PFSK-1 (cell line): ENCODE data around the gene RPS6KA5.

ENCODE experiments used
- FOXP2 ChIP-seq: optimal IDR thresholded peaks from 2 replicates; pipeline ENCODE3; 2011; ENCODE audit warnings: borderline replicate concordance, control low read depth, inconsistent platforms; ENCODE audit not compliant: insufficient read depth; ENCODE audit errors: extremely low read length, extremely low read depth
- POLR2AphosphoS5 ChIP-seq: IDR thresholded peaks from 2 replicates; pipeline ENCODE4 v1.6.1; 2012; ENCODE audit warnings: low read depth, mild to moderate bottlenecking, control low read depth, low read length, moderate library complexity
- SIN3A ChIP-seq: IDR thresholded peaks from 2 replicates; pipeline ENCODE4 v1.6.1; 2012; ENCODE audit warnings: mild to moderate bottlenecking, low read length, moderate library complexity, borderline replicate concordance; ENCODE audit not compliant: insufficient read depth
- TAF1 ChIP-seq: IDR thresholded peaks from 2 replicates; pipeline ENCODE4 v1.6.1; 2012; ENCODE audit warnings: low read length, control low read depth, borderline replicate concordance; ENCODE audit not compliant: insufficient read depth
- TF ChIP-seq, protein P1 (sequence below), 2 experiments: IDR thresholded peaks; 2 replicates each; pipeline versions ENCODE4 v1.6.1 to v1.8.0; 2011 to 2012; ENCODE audit warnings: low read depth in 2 of 2, low read length in 2 of 2, control low read depth in 1 of 2, inconsistent platforms in 1 of 2, mild to moderate bottlenecking in 1 of 2, moderate library complexity in 1 of 2; ENCODE audit not compliant: insufficient read depth in 1 of 2

The RPS6KA5 gene

DNA sequence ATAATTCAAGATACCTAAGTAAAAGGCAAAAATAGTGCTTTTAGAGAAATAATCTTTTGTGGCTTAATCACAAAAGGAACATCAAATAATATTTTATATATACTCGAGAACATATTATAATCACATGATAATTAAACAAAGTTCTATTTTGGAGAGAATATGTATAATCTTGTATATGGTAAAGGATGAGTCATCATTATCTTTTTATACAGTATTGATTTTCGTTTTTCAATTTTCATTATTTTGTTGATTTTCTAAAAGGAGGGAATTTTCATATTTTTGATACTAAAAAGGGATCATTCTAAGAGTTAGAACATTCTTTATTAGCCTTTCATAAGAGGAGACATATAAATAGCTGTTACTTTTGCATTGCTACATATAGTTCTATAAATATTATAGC, 166.9 kb downstream of the RPS6KA5 start:
- TF ChIP-seq FOXP2, result no peak
- TF ChIP-seq, protein P1, sequence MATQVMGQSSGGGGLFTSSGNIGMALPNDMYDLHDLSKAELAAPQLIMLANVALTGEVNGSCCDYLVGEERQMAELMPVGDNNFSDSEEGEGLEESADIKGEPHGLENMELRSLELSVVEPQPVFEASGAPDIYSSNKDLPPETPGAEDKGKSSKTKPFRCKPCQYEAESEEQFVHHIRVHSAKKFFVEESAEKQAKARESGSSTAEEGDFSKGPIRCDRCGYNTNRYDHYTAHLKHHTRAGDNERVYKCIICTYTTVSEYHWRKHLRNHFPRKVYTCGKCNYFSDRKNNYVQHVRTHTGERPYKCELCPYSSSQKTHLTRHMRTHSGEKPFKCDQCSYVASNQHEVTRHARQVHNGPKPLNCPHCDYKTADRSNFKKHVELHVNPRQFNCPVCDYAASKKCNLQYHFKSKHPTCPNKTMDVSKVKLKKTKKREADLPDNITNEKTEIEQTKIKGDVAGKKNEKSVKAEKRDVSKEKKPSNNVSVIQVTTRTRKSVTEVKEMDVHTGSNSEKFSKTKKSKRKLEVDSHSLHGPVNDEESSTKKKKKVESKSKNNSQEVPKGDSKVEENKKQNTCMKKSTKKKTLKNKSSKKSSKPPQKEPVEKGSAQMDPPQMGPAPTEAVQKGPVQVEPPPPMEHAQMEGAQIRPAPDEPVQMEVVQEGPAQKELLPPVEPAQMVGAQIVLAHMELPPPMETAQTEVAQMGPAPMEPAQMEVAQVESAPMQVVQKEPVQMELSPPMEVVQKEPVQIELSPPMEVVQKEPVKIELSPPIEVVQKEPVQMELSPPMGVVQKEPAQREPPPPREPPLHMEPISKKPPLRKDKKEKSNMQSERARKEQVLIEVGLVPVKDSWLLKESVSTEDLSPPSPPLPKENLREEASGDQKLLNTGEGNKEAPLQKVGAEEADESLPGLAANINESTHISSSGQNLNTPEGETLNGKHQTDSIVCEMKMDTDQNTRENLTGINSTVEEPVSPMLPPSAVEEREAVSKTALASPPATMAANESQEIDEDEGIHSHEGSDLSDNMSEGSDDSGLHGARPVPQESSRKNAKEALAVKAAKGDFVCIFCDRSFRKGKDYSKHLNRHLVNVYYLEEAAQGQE (IDR thresholded peaks at IDR 0.05; ENCODE audit: insufficient read depth in 1 of 2, low read depth in 2 of 2, low read length in 2 of 2), result no peak
- TF ChIP-seq SIN3A, result no peak
- no peak for TF ChIP-seq POLR2AphosphoS5
- TF ChIP-seq TAF1, result no peak

DNA sequence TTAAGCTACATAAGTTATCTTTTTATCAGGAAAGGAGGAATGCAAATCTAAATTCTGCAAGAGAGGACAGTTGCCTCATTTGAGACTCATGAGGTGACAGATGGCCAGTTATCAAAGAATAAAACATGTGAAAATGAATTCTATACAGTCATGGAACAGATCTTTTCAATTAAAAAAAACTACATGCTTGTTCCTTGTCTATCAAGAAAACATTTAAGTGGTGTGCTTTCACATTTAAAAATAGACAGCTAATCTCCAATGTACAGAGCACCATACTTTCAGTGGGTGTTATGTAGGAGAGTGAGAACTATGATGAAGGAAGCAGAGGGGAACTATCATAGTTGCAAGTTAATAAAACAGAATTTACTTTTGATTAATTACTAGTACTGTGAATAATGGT, 167.5 kb downstream of the RPS6KA5 start:
- TF ChIP-seq, protein P1 (IDR thresholded peaks at IDR 0.05; ENCODE audit: insufficient read depth in 1 of 2, low read depth in 2 of 2, low read length in 2 of 2), result no peak
- no peak for TF ChIP-seq TAF1
- no peak for TF ChIP-seq FOXP2
- TF ChIP-seq SIN3A, result no peak
- TF ChIP-seq POLR2AphosphoS5, result no peak

DNA sequence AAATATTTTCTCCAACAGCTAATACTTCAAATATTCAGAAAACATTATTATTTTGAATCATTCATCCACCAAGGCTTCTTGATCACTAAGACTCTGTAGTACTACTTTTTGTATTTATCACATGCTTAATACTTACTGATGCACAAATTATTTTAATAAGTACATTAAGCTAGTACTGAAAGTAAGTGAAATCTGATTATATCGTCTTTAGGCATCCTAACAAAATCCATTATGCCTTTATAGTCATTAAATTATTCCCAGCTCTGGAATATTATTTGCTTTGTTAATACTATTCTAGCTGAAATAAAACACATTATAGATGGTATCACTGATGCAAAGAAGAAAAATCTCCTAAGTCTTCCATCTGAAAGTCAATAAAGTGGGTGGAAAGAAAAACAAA, 169.1 kb downstream of the RPS6KA5 start:
- TF ChIP-seq FOXP2 (no peak), SIN3A (no peak), POLR2AphosphoS5 (no peak), TAF1 (no peak)
- TF ChIP-seq, protein P1 (IDR thresholded peaks at IDR 0.05; ENCODE audit: insufficient read depth in 1 of 2, low read depth in 2 of 2, low read length in 2 of 2), result no peak

DNA sequence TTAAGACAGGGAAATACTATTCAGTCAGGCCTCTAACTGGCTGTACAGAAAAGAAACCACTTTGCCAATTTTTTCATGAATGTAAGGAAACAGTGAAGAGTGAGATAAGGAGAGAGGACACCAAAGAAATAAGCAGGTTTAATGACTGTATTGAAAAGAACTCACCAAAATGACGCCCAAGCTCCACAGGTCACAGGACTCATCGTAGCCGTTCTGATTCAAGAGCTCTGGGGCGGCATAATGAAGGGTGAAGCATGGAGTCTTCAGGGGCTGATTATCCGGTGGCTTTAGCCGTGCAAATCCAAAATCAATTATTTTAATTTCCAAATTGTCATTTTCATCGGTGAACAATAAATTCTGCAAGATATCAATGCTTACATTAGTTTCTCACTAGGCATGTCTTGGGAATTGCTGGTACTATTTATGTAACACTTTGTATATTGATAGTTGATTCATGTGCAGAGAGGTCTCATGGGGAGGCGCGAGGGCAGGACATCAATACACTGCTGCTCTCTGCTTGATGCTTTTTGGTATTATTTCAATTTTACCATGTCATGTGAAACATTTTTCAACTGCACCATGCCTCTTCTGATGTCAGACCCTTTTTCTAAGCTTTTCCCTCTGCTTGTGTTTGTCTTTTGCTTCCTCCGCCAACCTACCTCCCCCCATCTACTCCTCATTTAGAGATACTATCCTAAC, 170.0 kb downstream of the RPS6KA5 start:
- no peak for TF ChIP-seq SIN3A
- TF ChIP-seq TAF1, result no peak
- no peak for TF ChIP-seq FOXP2
- TF ChIP-seq, protein P1 (IDR thresholded peaks at IDR 0.05; ENCODE audit: insufficient read depth in 1 of 2, low read depth in 2 of 2, low read length in 2 of 2), result no peak
- TF ChIP-seq POLR2AphosphoS5, result no peak
